ENCODE data around the gene SIN3B. TPM values are rescaled to one million over a fixed set of nuclear protein-coding genes. Genes with fewer than 3 reads are reported as not detected.
A peak's percentile ranks its signal among the peaks of the same experiment; 100 is the strongest.

The SIN3B gene
- total and polyA plus RNA-seq, 9 of the 15 experiments (the other 6 are each of a cell fraction or from before 2014, with no cell fraction given) = 0.51 to 34.2 (median 14.3) TPM

GRCh38 chr19:16888629-16889365 is 59.6 kb downstream of the SIN3B start, which contains the start of gene F2RL3 (continued):
- TF ChIP-seq TFE3 (CRISPR knock-in tag; IDR thresholded peaks at IDR 0.05) = no peak
- TF ChIP-seq ZNF408 (CRISPR knock-in tag; IDR thresholded peaks at IDR 0.05; ENCODE audit: low read depth) = no peak
- TF ChIP-seq NCOA6 (IDR thresholded peaks at IDR 0.05) = no peak
- TF ChIP-seq MECOM (CRISPR knock-in tag; IDR thresholded peaks at IDR 0.05) = peak; percentile 69
- TF ChIP-seq FOXP4 (CRISPR knock-in tag; IDR thresholded peaks at IDR 0.05; ENCODE audit: borderline replicate concordance) = no peak
- no peak for TF ChIP-seq OTX1 (CRISPR knock-in tag; IDR thresholded peaks at IDR 0.05)
- TF ChIP-seq ATF6 (CRISPR knock-in tag; IDR thresholded peaks at IDR 0.05) = no peak
- peak; percentile 91; the same call in 1 of the 2 replicates for TF ChIP-seq ZBTB1 (CRISPR knock-in tag; IDR thresholded peaks at IDR 0.05; ENCODE audit: borderline replicate concordance, low read depth)
- no peak for TF ChIP-seq ZNF398 (CRISPR knock-in tag; IDR thresholded peaks at IDR 0.05)
- no peak for TF ChIP-seq ZNF24 (IDR thresholded peaks at IDR 0.05)
- TF ChIP-seq ATF4 (CRISPR knock-in tag; IDR thresholded peaks at IDR 0.05) = no peak
- TF ChIP-seq TSC22D4 (tag; IDR thresholded peaks at IDR 0.05) = no peak
- no peak for TF ChIP-seq SMARCB1 (IDR thresholded peaks at IDR 0.05; ENCODE audit: insufficient read length, low read depth)
- no peak for TF ChIP-seq IRF1 (CRISPR knock-in tag; IDR thresholded peaks at IDR 0.05; ENCODE audit: borderline replicate concordance)
- no peak for TF ChIP-seq ZNF280A (IDR thresholded peaks at IDR 0.05; ENCODE audit: low read depth, partially characterized antibody)
